Stimulated activated memory B cell treated with anti-CD40 and anti-IgM and Interleukin-4, amounts not matched to agents 10 μg/mL and 1 μg/mL and 100 μg/mL, for 72 hours (primary cell): ENCODE measurements around the gene REV3L.
"Not testable (repeated sequence)": the region's sequence is repeated elsewhere in the genome, so short reads cannot be mapped to it uniquely, and the experiment has no call there.

Experiments
- ATAC-seq: fragments of 150-1000 bp; cut with Tn5 transposase; 2 replicates; pipeline ENCODE4 v1.10.0; 2021
- H3K27ac Mint-ChIP-seq: one replicate; pipeline ENCODE4 v1.8.0; 2022; ENCODE audit warnings: mild to moderate bottlenecking, mixed read lengths
- H3K27me3 Mint-ChIP-seq: one replicate; pipeline ENCODE4 v1.8.0; 2022; ENCODE audit warnings: mixed read lengths
- H3K36me3 Mint-ChIP-seq: one replicate; pipeline ENCODE4 v1.8.0; 2022; ENCODE audit warnings: mixed read lengths
- H3K4me1 Mint-ChIP-seq: one replicate; pipeline ENCODE4 v1.8.0; 2022; ENCODE audit warnings: mixed read lengths
- H3K4me3 Mint-ChIP-seq: one replicate; pipeline ENCODE4 v1.8.0; 2022; ENCODE audit warnings: mild to moderate bottlenecking, moderate library complexity, mixed read lengths
- H3K9me3 Mint-ChIP-seq: one replicate; pipeline ENCODE4 v1.8.0; 2022; ENCODE audit warnings: mixed read lengths

REV3L gene

DNA sequence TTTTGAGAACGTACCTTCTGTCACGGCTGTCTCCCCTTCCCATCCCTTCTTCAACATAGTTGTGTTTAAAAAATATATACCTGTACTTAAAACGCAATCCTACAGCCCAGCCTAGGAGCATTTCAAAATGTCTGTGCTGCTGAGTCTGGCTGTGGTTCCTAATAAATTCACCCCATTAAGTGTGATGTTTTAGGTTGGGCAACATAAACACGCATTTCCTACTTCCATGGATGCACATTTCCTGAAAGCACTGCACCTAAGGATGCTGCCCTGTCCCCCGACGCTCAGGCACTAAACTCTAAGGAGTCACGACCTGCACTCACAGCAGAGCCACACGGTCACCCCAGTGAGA is 1.2 kb downstream of the REV3L start:
- Mint-ChIP-seq H3K27me3 (no peaks in the 10 kb centered on the region), H3K27ac (peak overlapping the region; percentile 90), H3K9me3 (no peaks in the 10 kb centered on the region), H3K4me1 (peaks cover 43% of the 10 kb centered on the region), H3K4me3 (peak overlapping the region; percentile 96), H3K36me3 (no peaks in the 10 kb centered on the region)
- ATAC-seq = no peak

DNA sequence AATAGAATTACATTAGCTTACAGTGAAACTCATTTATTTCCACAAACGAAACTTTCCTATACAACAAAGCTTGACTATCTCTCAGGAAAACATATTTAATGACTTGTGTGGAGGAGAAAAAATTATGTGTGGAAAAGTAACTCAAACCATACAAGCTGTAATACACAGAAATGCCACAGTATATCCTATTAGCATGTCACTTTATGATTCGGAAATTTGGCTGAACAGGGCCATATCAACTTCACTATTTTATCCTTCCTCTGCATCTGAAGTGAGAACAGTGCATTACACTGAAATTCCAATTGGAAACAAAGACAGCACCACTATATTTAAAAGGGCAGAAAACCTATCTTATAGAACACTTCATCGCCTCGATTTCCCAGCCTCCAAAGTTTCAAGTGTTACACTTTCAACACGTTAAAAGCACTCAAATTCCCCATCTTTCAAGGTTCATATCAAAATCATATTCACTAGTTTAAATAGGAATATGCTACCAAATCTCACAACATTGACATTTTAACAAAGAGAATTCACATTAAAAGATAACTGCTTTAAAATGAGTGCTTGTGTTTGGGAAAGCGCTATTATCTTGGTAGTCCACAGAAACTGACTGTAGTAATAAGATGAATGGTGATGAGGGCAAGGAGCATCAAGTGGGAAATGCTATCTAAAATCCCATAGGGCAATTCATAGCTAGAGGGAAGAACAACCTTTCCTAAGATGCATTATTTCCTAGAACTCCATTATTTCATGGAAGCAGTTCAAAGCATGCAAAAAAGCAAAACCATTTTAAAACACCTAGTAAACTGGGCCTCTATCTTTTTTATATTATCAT is 1.8 kb downstream of the REV3L start:
- Mint-ChIP-seq H3K4me1 (peaks cover 38% of the 10 kb centered on the region), H3K4me3 (peak overlapping the region; percentile 96), H3K27me3 (no peaks in the 10 kb centered on the region), H3K36me3 (no peaks in the 10 kb centered on the region), H3K9me3 (no peaks in the 10 kb centered on the region), H3K27ac (peak overlapping the region; percentile 90)
- no peak for ATAC-seq

DNA sequence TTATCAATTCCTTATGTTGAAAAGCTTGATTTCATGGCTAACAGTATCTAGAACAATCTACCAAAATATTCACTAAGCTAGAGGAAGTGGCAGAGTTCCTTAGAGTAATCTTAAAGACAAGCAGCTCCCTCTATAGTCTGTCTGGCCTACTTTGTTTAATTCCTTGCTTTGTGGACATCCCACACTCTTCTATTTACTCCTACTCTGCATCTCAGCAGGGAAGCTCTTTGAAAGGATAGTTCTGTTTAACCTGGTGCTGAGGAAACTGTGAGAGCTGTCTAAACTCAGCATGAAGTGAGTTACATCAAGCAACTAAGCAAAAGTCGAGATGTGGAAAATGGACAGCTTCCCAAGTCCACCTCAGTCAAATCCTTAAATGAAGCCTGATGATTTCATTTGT is 4.3 kb downstream of the REV3L start:
- ATAC-seq = no peak
- Mint-ChIP-seq H3K9me3 (no peaks in the 10 kb centered on the region), H3K36me3 (no peaks in the 10 kb centered on the region), H3K4me1 (peaks cover 45% of the 10 kb centered on the region), H3K27ac (no peak overlapping the region), H3K4me3 (no peak overlapping the region), H3K27me3 (no peaks in the 10 kb centered on the region)

DNA sequence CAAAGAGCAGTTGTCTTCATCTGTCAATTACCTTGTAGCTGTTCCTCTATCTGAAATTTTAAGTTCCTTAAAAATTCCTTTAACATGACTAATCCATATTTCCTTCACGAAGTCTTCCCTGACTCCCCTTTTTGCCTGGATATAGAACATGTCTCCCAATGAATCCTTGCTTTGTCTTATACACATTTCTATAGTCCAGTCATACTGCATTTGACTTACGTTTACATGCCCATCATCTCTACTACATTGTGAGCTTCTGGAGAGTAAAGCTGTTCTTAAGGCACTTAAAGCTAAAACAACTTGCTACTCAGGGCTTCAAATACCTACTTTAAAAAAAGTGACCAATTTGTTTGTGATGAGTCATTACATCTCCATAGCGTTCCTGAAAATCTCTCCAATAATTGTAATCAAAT is 4.9 kb downstream of the REV3L start:
- Mint-ChIP-seq H3K27ac (peak overlapping the region; percentile 45), H3K36me3 (no peaks in the 10 kb centered on the region), H3K4me3 (no peak overlapping the region), H3K27me3 (no peaks in the 10 kb centered on the region), H3K9me3 (no peaks in the 10 kb centered on the region), H3K4me1 (peaks cover 46% of the 10 kb centered on the region)
- ATAC-seq = no peak

DNA sequence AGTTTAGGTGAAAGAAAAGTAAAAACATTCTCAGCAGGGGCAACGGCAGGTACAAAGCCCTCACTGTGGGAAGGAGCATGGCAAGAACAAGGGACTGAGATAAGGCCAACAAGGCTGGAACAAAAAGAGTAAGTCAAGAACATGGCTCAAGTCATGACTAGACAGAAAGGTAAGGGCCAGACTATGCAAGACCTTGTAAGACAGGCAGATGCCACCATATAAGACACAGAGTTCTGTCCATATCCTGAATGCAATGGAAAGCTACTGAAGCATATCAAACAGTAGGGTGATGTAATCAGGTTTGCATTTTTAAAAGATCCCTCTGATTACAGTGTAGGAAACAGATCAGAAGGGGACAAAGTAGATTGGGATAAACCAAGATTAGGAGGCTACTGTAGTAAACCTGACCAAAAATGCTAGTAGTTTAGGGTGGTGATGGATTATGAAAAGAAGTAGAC is 5.5 kb downstream of the REV3L start:
- Mint-ChIP-seq H3K36me3 (no peaks in the 10 kb centered on the region), H3K9me3 (no peaks in the 10 kb centered on the region), H3K27me3 (no peaks in the 10 kb centered on the region), H3K4me1 (peaks cover 52% of the 10 kb centered on the region), H3K27ac (peak overlapping the region; percentile 45), H3K4me3 (no peak overlapping the region)
- ATAC-seq = peak; percentile 65

DNA sequence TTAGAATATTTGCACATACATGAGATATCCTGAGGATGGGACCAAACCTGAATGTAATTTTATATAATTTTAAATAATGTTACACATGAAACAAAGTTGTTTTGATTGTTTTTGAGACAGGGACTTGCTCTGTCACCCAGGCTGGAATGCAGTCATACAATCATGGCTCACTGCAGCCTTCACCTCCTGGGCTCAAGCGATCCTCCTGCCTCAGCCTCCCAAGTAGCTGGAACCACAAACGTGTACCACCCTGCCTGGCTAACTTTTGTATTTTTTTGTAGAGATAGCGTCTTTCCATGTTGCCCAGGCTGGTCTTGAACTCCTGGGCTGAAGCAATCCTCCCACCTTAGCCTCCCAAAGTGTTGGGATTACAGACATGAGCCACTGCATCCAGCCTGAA is 7.0 kb downstream of the REV3L start:
- not testable (repeated sequence) for H3K4me3 Mint-ChIP-seq, H3K36me3 Mint-ChIP-seq, H3K9me3 Mint-ChIP-seq, ATAC-seq, H3K27ac Mint-ChIP-seq, H3K27me3 Mint-ChIP-seq
- peaks cover 40% of the 10 kb centered on the region for H3K4me1 Mint-ChIP-seq

DNA sequence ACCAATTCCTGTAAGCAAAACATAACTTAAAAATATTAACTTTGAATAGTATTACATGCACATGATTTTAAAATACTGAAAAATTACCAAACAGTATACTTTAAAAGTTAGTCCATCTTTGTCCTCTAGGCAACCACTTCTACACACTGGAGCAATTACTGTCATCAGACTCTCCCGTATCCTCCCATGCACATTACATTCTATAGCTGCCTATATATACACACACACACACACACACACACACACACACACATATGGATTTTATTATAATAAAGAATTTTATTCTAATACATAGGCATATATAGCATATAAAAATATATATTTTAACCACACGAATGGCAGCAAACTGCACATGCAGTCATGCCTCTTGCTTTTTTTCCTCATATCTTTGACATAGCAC is 8.2 kb downstream of the REV3L start:
- Mint-ChIP-seq H3K4me1 (peaks cover 36% of the 10 kb centered on the region), H3K9me3 (no peaks in the 10 kb centered on the region), H3K36me3 (no peaks in the 10 kb centered on the region), H3K4me3 (no peak overlapping the region), H3K27me3 (no peaks in the 10 kb centered on the region), H3K27ac (no peak overlapping the region)
- ATAC-seq = no peak

DNA sequence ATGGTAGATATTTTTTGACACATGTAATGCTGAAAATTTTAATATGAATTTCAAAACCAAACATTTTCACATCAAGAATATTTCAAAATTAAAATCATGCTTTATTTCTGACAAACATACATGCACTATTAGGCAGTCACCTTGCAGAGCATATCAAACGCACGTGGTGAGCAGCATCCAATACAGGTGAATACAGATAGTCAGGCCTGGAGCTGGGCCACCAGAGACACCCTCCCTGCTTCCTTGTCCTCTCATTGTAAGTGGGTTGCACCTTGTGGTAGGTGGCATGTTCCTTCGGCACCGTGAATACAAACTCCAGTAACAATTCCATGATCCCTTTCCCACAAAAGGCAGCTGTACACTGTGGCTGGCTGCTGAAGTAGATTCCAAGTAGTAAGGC is 8.9 kb downstream of the REV3L start:
- Mint-ChIP-seq H3K36me3 (peaks cover 6% of the 10 kb centered on the region), H3K27me3 (no peaks in the 10 kb centered on the region), H3K27ac (no peak overlapping the region), H3K4me3 (no peak overlapping the region), H3K9me3 (no peaks in the 10 kb centered on the region), H3K4me1 (peaks cover 36% of the 10 kb centered on the region)
- no peak for ATAC-seq

DNA sequence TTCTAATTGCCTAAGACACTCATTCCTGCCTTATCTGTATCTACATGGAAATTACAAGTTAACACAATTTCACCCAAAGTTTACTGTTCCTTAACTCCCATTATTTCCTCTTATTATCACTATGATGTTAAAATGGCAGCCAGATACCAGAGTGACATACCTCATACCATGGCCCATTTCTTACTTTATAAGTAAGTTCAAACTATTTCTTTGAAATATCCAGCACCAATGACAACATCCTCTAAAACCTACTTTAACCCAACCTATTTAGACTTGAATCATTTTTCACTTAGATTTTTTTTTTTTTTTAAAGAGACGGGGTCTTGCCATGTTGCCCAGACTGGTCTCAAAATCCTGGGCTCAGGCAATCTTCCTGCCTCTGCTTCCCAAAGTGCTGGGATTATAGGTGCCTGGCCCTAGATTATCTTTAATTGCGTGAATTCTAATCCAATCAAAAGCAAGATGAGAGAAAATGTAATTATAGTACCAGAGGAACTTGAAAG is 10.0 kb downstream of the REV3L start:
- no peak for ATAC-seq
- no peaks in the 10 kb centered on the region for H3K27me3 Mint-ChIP-seq
- H3K27ac Mint-ChIP-seq = no peak overlapping the region
- H3K4me3 Mint-ChIP-seq = no peak overlapping the region
- H3K36me3 Mint-ChIP-seq = peaks cover 11% of the 10 kb centered on the region
- H3K9me3 Mint-ChIP-seq = no peaks in the 10 kb centered on the region
- H3K4me1 Mint-ChIP-seq = peaks cover 32% of the 10 kb centered on the region

DNA sequence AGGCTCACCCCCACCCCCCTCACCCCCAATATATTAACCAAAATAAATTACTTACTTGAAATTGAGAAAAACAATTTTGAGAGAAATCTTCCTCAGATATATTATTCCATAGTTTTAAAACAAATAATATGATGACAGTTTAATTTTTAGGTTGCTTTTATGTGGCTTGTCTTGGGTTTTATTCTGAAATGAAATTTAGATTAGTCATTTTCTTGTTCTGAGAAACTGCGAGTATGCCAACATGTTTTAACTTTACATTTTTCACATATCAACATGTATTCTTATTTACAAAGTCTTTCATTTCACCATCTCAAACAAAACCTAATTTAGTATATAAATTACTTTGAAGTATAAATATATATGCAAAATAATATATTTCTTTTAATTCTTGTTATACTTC is 11.1 kb downstream of the REV3L start:
- Mint-ChIP-seq H3K9me3 (no peaks in the 10 kb centered on the region), H3K36me3 (peaks cover 11% of the 10 kb centered on the region), H3K4me1 (peaks cover 22% of the 10 kb centered on the region), H3K27me3 (no peaks in the 10 kb centered on the region), H3K4me3 (no peak overlapping the region), H3K27ac (no peak overlapping the region)
- no peak for ATAC-seq

DNA sequence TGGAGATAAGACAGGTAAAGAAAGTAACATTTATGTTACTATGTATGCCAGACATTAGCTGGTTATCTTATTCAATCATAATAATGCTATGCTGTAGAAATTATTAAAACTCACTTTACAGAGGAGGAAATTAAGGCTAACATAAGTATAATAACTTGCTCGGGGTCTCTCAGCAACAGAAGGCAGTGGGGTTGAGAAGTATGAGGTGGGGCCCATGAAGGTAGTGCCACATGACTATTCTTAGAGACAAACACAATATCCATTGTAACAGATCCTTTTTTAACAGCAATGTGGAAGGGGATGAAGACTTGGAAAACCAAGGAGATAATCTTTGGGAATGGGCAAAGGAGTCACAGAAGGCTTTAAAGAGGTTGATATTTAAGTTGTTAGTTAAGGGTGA is 11.5 kb downstream of the REV3L start:
- no peak for ATAC-seq
- peaks cover 11% of the 10 kb centered on the region for H3K36me3 Mint-ChIP-seq
- H3K27ac Mint-ChIP-seq = no peak overlapping the region
- H3K4me1 Mint-ChIP-seq = peaks cover 20% of the 10 kb centered on the region
- no peak overlapping the region for H3K4me3 Mint-ChIP-seq
- H3K27me3 Mint-ChIP-seq = no peaks in the 10 kb centered on the region
- no peaks in the 10 kb centered on the region for H3K9me3 Mint-ChIP-seq

DNA sequence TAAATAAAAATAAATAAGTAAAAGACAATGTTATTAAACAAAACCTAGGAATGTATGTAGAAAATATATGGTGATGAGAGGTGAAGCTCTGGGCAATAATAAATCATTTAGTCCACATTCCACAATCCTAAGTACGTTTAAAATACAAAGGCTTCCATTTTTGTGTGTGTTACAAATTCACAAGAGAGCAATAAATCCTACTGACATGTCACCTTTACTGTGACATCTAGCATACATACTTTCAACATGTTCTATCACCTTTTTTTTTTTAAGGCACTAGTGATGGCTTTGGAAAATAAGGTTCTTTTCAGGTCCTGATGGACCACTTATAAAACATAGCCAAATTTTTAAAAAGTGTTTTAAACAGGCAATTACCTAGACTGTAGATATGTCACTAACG is 12.0 kb downstream of the REV3L start:
- no peak overlapping the region for H3K4me3 Mint-ChIP-seq
- no peak overlapping the region for H3K27ac Mint-ChIP-seq
- peaks cover 20% of the 10 kb centered on the region for H3K4me1 Mint-ChIP-seq
- H3K36me3 Mint-ChIP-seq = peaks cover 11% of the 10 kb centered on the region
- H3K27me3 Mint-ChIP-seq = no peaks in the 10 kb centered on the region
- no peaks in the 10 kb centered on the region for H3K9me3 Mint-ChIP-seq
- no peak for ATAC-seq

DNA sequence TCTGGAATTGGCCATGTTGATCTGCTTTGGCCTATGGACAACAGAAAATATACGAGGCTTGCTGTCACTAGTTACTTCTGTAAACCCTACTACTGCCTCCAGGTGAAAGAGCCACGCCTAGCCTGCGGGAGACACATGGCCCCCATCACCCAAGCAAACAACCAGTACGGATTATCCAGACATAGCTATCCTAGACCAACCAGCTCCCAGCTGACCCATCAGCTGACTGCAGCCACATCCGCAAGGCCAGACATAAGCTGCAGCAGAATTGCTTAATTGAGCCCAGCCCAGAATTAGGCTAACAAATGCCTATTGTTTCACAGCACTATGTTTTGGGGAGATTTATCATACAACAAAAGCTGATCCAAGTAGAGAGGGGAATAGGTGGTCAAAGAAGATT is 13.5 kb downstream of the REV3L start:
- H3K27ac Mint-ChIP-seq = no peak overlapping the region
- H3K9me3 Mint-ChIP-seq = no peaks in the 10 kb centered on the region
- peaks cover 11% of the 10 kb centered on the region for H3K36me3 Mint-ChIP-seq
- H3K4me3 Mint-ChIP-seq = no peak overlapping the region
- no peak for ATAC-seq
- peaks cover 10% of the 10 kb centered on the region for H3K4me1 Mint-ChIP-seq
- no peaks in the 10 kb centered on the region for H3K27me3 Mint-ChIP-seq

DNA sequence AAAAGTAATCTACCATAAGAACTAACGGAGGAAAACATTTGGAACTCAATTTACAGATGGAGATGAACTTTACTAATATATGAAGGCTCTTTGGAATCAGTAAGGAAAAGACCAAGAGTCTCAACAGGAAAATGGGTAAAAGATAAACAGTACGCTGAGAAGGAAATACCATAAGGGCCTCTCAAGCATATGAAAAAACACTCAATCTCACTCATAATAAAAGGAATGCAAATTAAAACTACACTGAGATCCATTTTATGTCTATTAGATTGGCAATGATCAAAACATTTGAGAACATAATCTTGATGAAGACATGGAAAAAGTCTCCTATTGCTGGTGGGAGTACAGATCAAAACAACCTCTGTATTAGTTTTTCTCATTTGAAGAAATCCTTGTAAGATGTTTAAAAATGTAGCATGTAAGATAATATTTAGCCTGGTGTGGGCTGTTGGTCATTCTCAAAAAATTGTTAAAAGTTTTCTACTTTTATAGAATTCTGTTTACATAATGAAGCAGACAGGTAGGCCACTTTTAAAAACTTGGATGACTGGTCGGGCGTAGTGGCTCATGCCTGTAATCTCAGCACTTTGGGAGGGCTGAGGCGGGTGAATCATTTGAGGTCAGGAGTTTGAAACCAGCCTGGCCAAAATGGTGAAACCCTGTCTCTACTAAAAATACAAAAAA is 14.5 kb downstream of the REV3L start:
- no peak for ATAC-seq
- no peak overlapping the region for H3K27ac Mint-ChIP-seq

DNA sequence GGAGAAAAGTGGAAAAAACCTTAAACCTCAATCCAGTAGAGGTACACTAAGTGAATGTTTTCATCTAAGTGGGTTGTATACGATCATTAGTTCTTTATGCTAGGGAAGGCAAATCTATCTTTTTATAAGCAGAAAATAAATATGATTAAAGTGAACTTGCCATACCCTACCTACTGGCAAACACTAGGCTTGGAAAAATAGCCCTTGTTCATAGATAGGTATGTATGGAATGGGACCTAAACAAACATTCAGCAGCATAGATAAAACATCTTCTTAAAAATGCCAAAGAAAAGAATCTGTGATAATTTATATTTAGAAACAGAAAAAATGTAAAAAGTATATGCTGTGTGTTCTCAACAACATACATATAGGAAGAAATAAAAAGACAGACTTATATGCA is 18.8 kb downstream of the REV3L start:
- no peaks in the 10 kb centered on the region for H3K27me3 Mint-ChIP-seq
- no peak overlapping the region for H3K4me3 Mint-ChIP-seq
- no peak for ATAC-seq
- H3K27ac Mint-ChIP-seq = no peak overlapping the region
- H3K36me3 Mint-ChIP-seq = peaks cover 18% of the 10 kb centered on the region
- H3K4me1 Mint-ChIP-seq = peaks cover 12% of the 10 kb centered on the region
- H3K9me3 Mint-ChIP-seq = peaks cover 3% of the 10 kb centered on the region

More for the DNA sequence above, 14.5 kb downstream of the REV3L start:
- H3K27me3 Mint-ChIP-seq = no peaks in the 10 kb centered on the region
- peaks cover 11% of the 10 kb centered on the region for H3K36me3 Mint-ChIP-seq
- H3K4me3 Mint-ChIP-seq = no peak overlapping the region
- no peaks in the 10 kb centered on the region for H3K9me3 Mint-ChIP-seq
- peaks cover 7% of the 10 kb centered on the region for H3K4me1 Mint-ChIP-seq
